HL-60 (cell line): ENCODE measurements around the gene OR4N5.

Experiments used
- DNase-seq, 2 experiments: peaks; one replicate each; pipeline ENCODE4 v3.0.0-alpha.2; 2010 to 2020; ENCODE audit warnings: low read depth in 1 of 2, low spot score in 1 of 2
- H3K27ac ChIP-seq: fragments of 250-450 bp; sonication (Bioruptor Pico); replicated peaks from 2 replicates; pipeline ENCODE4 v1.5.1; 2020; ENCODE audit warnings: mild to moderate bottlenecking, moderate library complexity
- H3K27me3 ChIP-seq: fragments of 250-450 bp; sonication (Bioruptor Pico); 2 replicates; pipeline ENCODE4 v1.5.1; 2021; ENCODE audit warnings: mild to moderate bottlenecking, moderate library complexity; ENCODE audit not compliant: insufficient read depth, poor library complexity, severe bottlenecking
- H3K4me3 ChIP-seq: replicated peaks from 2 replicates; pipeline ENCODE4 v1.5.1; 2011; ENCODE audit warnings: mild to moderate bottlenecking, control low read depth, low read length; ENCODE audit not compliant: insufficient read depth
- CTCF ChIP-seq: IDR thresholded peaks from one replicate; pipeline ENCODE4 v1.5.1; 2011; ENCODE audit warnings: low read length, control low read depth, inconsistent platforms; ENCODE audit not compliant: insufficient read depth
- GABPA ChIP-seq: IDR thresholded peaks from 2 replicates; pipeline ENCODE4 v1.6.1; 2012; ENCODE audit warnings: low read depth
- POLR2AphosphoS5 ChIP-seq: IDR thresholded peaks from 2 replicates; pipeline ENCODE4 v1.6.1; 2012; ENCODE audit warnings: low read depth
- REST ChIP-seq: IDR thresholded peaks from 2 replicates; pipeline ENCODE4 v1.6.1; 2012; ENCODE audit warnings: low read depth; ENCODE audit not compliant: insufficient replicate concordance
- SPI1 ChIP-seq: IDR thresholded peaks from 2 replicates; pipeline ENCODE4 v1.6.1; 2012; ENCODE audit warnings: low read depth, mild to moderate bottlenecking, borderline replicate concordance

Gene OR4N5

GRCh38 chr14:20143911-20144310 is 5.3 kb downstream of the OR4N5 start:
- peaks cover 3% of the 10 kb centered on the region for H3K27me3 ChIP-seq
- TF ChIP-seq CTCF (no peak), GABPA (no peak), POLR2AphosphoS5 (no peak), REST (no peak), SPI1 (no peak)
- H3K4me3 ChIP-seq: no peak overlapping the region
- no peak for DNase-seq
- H3K27ac ChIP-seq: no peak overlapping the region

GRCh38 chr14:20144820-20145219 is 6.2 kb downstream of the OR4N5 start:
- peaks cover 3% of the 10 kb centered on the region for H3K27me3 ChIP-seq
- TF ChIP-seq GABPA: no peak
- no peak for TF ChIP-seq REST
- no peak for TF ChIP-seq CTCF
- TF ChIP-seq POLR2AphosphoS5: no peak
- no peak for TF ChIP-seq SPI1
- DNase-seq: no peak
- H3K27ac ChIP-seq: no peak overlapping the region
- no peak overlapping the region for H3K4me3 ChIP-seq

- no peaks in the 10 kb centered on the region for H3K27me3 ChIP-seq
- TF ChIP-seq POLR2AphosphoS5 (no peak), REST (no peak), GABPA (no peak), SPI1 (no peak), CTCF (no peak)
- H3K4me3 ChIP-seq: no peak overlapping the region
- H3K27ac ChIP-seq: no peak overlapping the region
- DNase-seq: no peak
These were observed 25.8 kb downstream of the OR4N5 start for GRCh38 chr14:20164462-20164861.
